Placental pericyte (primary cell): ENCODE data around the gene KLHL4. TPM values are rescaled to one million over a fixed set of nuclear protein-coding genes. Genes with fewer than 3 reads are reported as not detected.

ENCODE experiments used
- total RNA-seq: library from RNA; depleted of rRNA; stranded (reverse); fragments of >200 nt; gene quantifications from 2 replicates; pipeline ENCODE4 v1.2.3, GENCODE V29; 2012

Gene KLHL4, protein sequence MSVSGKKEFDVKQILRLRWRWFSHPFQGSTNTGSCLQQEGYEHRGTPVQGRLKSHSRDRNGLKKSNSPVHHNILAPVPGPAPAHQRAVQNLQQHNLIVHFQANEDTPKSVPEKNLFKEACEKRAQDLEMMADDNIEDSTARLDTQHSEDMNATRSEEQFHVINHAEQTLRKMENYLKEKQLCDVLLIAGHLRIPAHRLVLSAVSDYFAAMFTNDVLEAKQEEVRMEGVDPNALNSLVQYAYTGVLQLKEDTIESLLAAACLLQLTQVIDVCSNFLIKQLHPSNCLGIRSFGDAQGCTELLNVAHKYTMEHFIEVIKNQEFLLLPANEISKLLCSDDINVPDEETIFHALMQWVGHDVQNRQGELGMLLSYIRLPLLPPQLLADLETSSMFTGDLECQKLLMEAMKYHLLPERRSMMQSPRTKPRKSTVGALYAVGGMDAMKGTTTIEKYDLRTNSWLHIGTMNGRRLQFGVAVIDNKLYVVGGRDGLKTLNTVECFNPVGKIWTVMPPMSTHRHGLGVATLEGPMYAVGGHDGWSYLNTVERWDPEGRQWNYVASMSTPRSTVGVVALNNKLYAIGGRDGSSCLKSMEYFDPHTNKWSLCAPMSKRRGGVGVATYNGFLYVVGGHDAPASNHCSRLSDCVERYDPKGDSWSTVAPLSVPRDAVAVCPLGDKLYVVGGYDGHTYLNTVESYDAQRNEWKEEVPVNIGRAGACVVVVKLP
- 4.8 and 5.9 TPM in 2 replicates for total RNA-seq

DNA sequence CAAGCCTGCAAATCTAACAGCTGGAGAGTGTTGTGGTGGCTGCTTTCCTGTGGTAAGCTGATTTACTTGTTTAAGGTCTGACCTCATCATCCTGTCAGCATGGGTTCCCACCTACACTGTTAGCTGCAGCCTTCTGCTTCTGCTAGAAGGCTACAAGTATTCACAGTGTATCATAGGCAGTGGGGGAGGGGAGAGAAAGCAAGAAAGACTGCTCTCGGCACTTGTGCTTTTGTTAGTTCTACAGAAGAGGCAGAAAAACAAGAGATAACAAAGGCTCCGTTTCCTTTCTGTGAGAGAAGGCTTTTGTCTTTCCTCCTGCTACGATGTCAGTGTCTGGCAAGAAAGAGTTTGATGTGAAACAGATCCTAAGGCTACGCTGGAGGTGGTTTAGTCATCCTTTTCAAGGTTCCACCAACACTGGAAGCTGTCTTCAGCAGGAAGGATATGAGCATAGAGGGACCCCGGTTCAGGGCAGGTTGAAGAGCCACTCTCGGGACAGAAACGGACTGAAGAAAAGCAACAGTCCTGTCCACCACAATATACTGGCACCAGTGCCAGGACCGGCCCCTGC, at the start of gene KLHL4:
TSS of gene KLHL4 (plus strand) at position 232 of the 571 bp plus-strand sequence. CDS start at position 324, 92 bp downstream.

